ENCODE results near the gene ADAMTS15.

DNA sequence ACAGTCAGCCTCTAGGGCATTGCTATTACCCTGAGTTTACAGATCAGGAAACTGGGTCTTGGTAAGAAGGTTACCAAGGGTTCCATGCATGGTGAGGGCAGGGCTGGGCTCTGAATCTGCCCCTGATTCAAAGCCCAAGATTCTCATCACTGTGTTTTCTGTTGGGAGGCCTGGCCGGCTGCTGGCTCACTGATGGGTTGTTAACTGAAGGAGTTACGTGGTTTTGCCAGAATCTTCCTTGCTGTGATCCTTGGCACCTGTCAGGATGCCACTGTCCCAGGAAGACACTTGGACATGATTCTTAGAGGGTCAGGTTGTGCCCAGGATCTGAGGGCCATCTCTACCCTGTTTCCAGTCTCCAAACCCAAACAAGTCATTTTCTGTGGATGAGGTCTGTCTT, 61.5 kb downstream of the ADAMTS15 start:
- TF ChIP-seq, protein P1, sequence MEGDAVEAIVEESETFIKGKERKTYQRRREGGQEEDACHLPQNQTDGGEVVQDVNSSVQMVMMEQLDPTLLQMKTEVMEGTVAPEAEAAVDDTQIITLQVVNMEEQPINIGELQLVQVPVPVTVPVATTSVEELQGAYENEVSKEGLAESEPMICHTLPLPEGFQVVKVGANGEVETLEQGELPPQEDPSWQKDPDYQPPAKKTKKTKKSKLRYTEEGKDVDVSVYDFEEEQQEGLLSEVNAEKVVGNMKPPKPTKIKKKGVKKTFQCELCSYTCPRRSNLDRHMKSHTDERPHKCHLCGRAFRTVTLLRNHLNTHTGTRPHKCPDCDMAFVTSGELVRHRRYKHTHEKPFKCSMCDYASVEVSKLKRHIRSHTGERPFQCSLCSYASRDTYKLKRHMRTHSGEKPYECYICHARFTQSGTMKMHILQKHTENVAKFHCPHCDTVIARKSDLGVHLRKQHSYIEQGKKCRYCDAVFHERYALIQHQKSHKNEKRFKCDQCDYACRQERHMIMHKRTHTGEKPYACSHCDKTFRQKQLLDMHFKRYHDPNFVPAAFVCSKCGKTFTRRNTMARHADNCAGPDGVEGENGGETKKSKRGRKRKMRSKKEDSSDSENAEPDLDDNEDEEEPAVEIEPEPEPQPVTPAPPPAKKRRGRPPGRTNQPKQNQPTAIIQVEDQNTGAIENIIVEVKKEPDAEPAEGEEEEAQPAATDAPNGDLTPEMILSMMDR (IDR thresholded peaks at IDR 0.05) = no peak
- TF ChIP-seq POLR2A (IDR thresholded peaks at IDR 0.05) = no peak
